Tibial nerve (tissue), 4 donors: ENCODE data around the gene TTLL3. TPM values are rescaled to one million over a fixed set of nuclear protein-coding genes. Genes with fewer than 3 reads are reported as not detected.

Experiments used
- DNase-seq, 2 donors: peaks; one replicate each; pipeline ENCODE4 v3.0.0-alpha.2; 2019; ENCODE audit warnings: low spot score in 2 of 2
- H3K27ac ChIP-seq, 4 donors: fragments of 200-600 bp; sonication (generic) in 3 of 4; one replicate each; pipeline ENCODE4 v1.5.1; 2017 to 2019; ENCODE audit warnings: mild to moderate bottlenecking in 1 of 4
- H3K27me3 ChIP-seq, 2 donors: fragments of 200-600 bp; sonication (generic) in 1 of 2; one replicate each; pipeline versions ENCODE4 v1.5.1 to v1.6.0; 2017 to 2019
- H3K36me3 ChIP-seq, 3 donors: fragments of 200-600 bp; sonication (generic); one replicate each; pipeline ENCODE4 v1.5.1; 2018 to 2019
- H3K4me1 ChIP-seq, 4 donors: fragments of 200-600 bp; sonication (generic) in 3 of 4; one replicate each; pipeline ENCODE4 v1.5.1; 2017 to 2019
- H3K4me3 ChIP-seq, 4 donors: fragments of 200-600 bp; sonication (generic) in 3 of 4; one replicate each; pipeline ENCODE4 v1.5.1; 2017 to 2019; ENCODE audit warnings: mild to moderate bottlenecking in 1 of 4, moderate library complexity in 1 of 4
- H3K9me3 ChIP-seq, 4 donors: fragments of 200-600 bp; sonication (generic) in 3 of 4; one replicate each; pipeline ENCODE4 v1.5.1; 2017 to 2019
- CTCF ChIP-seq, 5 experiments: fragments of 200-600 bp in 3 of 5; fragments of 450-650 bp in 2 of 5; sonication (generic) in 3 of 5; IDR thresholded peaks; one replicate each; pipeline ENCODE4 v1.5.1; 2016 to 2019; ENCODE audit warnings: antibody characterized with exemption in 5 of 5, mild to moderate bottlenecking in 3 of 5, moderate library complexity in 2 of 5
- EP300 ChIP-seq, 2 donors: sonication (generic); formaldehyde crosslinking; IDR thresholded peaks; one replicate each; pipeline ENCODE4 v1.6.1; 2017; ENCODE audit warnings: antibody characterized with exemption in 2 of 2, mild to moderate bottlenecking in 1 of 2
- POLR2A ChIP-seq, 2 donors: fragments of 450-650 bp; IDR thresholded peaks; one replicate each; pipeline ENCODE4 v1.6.1; 2017; ENCODE audit warnings: antibody characterized with exemption in 2 of 2, mild to moderate bottlenecking in 2 of 2, moderate library complexity in 2 of 2
- WGBS, 2 donors: methylation state at CpG; one replicate each; pipeline ENCODE4 v1.1.5; 2018; 5-methylcytosine and 5-hydroxymethylcytosine counted together
- total RNA-seq, 4 donors: library from RNA; depleted of rRNA; stranded (reverse); fragments of >200 nt; gene quantifications; one replicate each; pipeline ENCODE4 v1.1.0, GENCODE V29; 2016

TTLL3 gene
- total RNA-seq: 100 to 1,000 TPM in 3 of 4 donors, 10 to 100 TPM in 1; 58.2 to 173 (median 120) TPM

- peak; percentile 69 to 77 for DNase-seq
- peaks cover 0 to 45% (median 15%) of the 10 kb centered on the region in 3 donors for H3K36me3 ChIP-seq
- peak within 1 kb of the TSS; percentile 42 to 81 (median 71) for H3K4me3 ChIP-seq
- peak in 1 of 5 experiments; percentile 19 for TF ChIP-seq CTCF (IDR thresholded peaks at IDR 0.05)
- peak in 1 of 2 donors; percentile 59 for TF ChIP-seq POLR2A (IDR thresholded peaks at IDR 0.05)
- peak in 1 of 2 donors; percentile 46 for TF ChIP-seq EP300 (IDR thresholded peaks at IDR 0.05)
- 2 to 3% methylated on average over 28 to 44 of the region's 76 CpGs for WGBS, 2 donors
- no peaks in the 10 kb centered on the region for H3K9me3 ChIP-seq
- H3K27me3 ChIP-seq: no peaks in the 10 kb centered on the region
- H3K4me1 ChIP-seq: peaks cover 0 to 22% (median 15%) of the 10 kb centered on the region in 4 donors
- H3K27ac ChIP-seq: peak within 1 kb of the TSS; percentile 90 to 99 (median 95)
These were observed at the start of gene TTLL3 for GRCh38 chr3:9809615-9810432. Gene TTLL3, plus strand, starts transcription at chr3:9810262. Its CDS starts 400 bp downstream, at chr3:9810662.

GRCh38 chr3:9760779-9761505 lies 49.1 kb upstream of the TTLL3 start:
- no peaks in the 10 kb centered on the region for H3K27me3 ChIP-seq
- 92 to 94% methylated on average over 10 of the region's 10 CpGs for WGBS, 2 donors
- H3K4me1 ChIP-seq: no peaks in the 10 kb centered on the region
- no peak overlapping the region for H3K27ac ChIP-seq
- no peaks in the 10 kb centered on the region for H3K9me3 ChIP-seq
- H3K4me3 ChIP-seq: no peak overlapping the region
- TF ChIP-seq EP300 (IDR thresholded peaks at IDR 0.05): no peak
- no peak for TF ChIP-seq CTCF (IDR thresholded peaks at IDR 0.05)
- TF ChIP-seq POLR2A (IDR thresholded peaks at IDR 0.05): no peak
- peaks cover 8 to 92% (median 8%) of the 10 kb centered on the region in 3 donors for H3K36me3 ChIP-seq
- no peak for DNase-seq

GRCh38 chr3:9761919-9762318 lies 48.1 kb upstream of the TTLL3 start:
- Histone ChIP-seq H3K27me3 (no peaks in the 10 kb centered on the region), H3K9me3 (no peaks in the 10 kb centered on the region), H3K27ac (no peak overlapping the region), H3K4me1 (peaks cover 0 to 3% (median 0%) of the 10 kb centered on the region in 4 donors), H3K4me3 (no peak overlapping the region), H3K36me3 (peaks cover under 1 to 85% (median 4%) of the 10 kb centered on the region in 3 donors)
- 90 to 95% methylated on average over 5 of the region's 5 CpGs for WGBS, 2 donors
- DNase-seq: no peak
- TF ChIP-seq EP300 (IDR thresholded peaks at IDR 0.05) (no peak), POLR2A (IDR thresholded peaks at IDR 0.05) (no peak), CTCF (IDR thresholded peaks at IDR 0.05) (no peak)

GRCh38 chr3:9762871-9763270 lies 47.2 kb upstream of the TTLL3 start:
- Histone ChIP-seq H3K27ac (no peak overlapping the region), H3K4me1 (peaks cover 0 to 13% (median 1%) of the 10 kb centered on the region in 4 donors), H3K4me3 (no peak overlapping the region), H3K36me3 (peaks cover 0 to 75% (median under 1%) of the 10 kb centered on the region in 3 donors), H3K9me3 (no peaks in the 10 kb centered on the region), H3K27me3 (no peaks in the 10 kb centered on the region)
- no peak for DNase-seq
- no peak for TF ChIP-seq POLR2A (IDR thresholded peaks at IDR 0.05)
- TF ChIP-seq EP300 (IDR thresholded peaks at IDR 0.05): no peak
- no peak for TF ChIP-seq CTCF (IDR thresholded peaks at IDR 0.05)
- 85 to 86% methylated on average over 8 of the region's 8 CpGs for WGBS, 2 donors
